G401 (cell line): Measurements from ENCODE around the gene ITGAV. TPM values are rescaled to one million over a fixed set of nuclear protein-coding genes. Genes with fewer than 3 reads are reported as not detected.

Experiments
- DNase-seq: peaks from one replicate; pipeline ENCODE4 v3.0.0-alpha.2; 2015; ENCODE audit warnings: low spot score
- in situ Hi-C: cut with HindIII; loops from 2 replicates; pipeline ENCODE4 v1.10.0; 2016; ENCODE audit warnings: low sequenced_read_pairs, mixed read lengths
- total RNA-seq: library from RNA; depleted of rRNA; stranded (reverse); fragments of >200 nt; shearing (Covaris generic); gene quantifications from 2 replicates; pipeline ENCODE4 v1.2.3, GENCODE V29; 2014

The ITGAV gene
- total RNA-seq, 1 experiment from 2014 or later: 172 TPM

- in situ Hi-C loops: no loop called here
- peak; percentile 74 for DNase-seq
Measured at GRCh38 chr2:186641807-186642321, 52.0 kb downstream of the ITGAV start.

GRCh38 chr2:186644791-186645190 lies 54.9 kb downstream of the ITGAV start:
- in situ Hi-C loops: no loop called here

GRCh38 chr2:186645999-186646398 lies 56.1 kb downstream of the ITGAV start:
- in situ Hi-C loops: no loop called here
- DNase-seq: no peak

More at GRCh38 chr2:186644791-186645190, 54.9 kb downstream of the ITGAV start:
- DNase-seq: no peak

- DNase-seq: no peak
- in situ Hi-C loops: no loop called here
Measured at GRCh38 chr2:186648130-186648529, 58.3 kb downstream of the ITGAV start.

- in situ Hi-C loops: no loop called here
- no peak for DNase-seq
Measured at GRCh38 chr2:186653511-186653910, 63.7 kb downstream of the ITGAV start.

- in situ Hi-C loops: no loop called here
- DNase-seq: no peak
Measured at GRCh38 chr2:186659383-186659782, 69.5 kb downstream of the ITGAV start.

- in situ Hi-C loops: no loop called here
- DNase-seq: no peak
Measured at GRCh38 chr2:186664385-186665043, 74.7 kb downstream of the ITGAV start.

GRCh38 chr2:186669146-186669545 lies 79.3 kb downstream of the ITGAV start:
- in situ Hi-C loops: no loop called here
- no peak for DNase-seq

GRCh38 chr2:186670831-186671230 lies 81.0 kb downstream of the ITGAV start:
- in situ Hi-C loops: no loop called here
- DNase-seq: no peak

GRCh38 chr2:186675380-186675779 lies 85.5 kb downstream of the ITGAV start:
- no peak for DNase-seq
- in situ Hi-C loops: no loop called here

GRCh38 chr2:186683341-186683740 lies 93.5 kb downstream of the ITGAV start:
- DNase-seq: no peak
- in situ Hi-C loops: no loop called here

- DNase-seq: no peak
- in situ Hi-C loops: no loop called here
Measured at GRCh38 chr2:186687807-186688211, 98.0 kb downstream of the ITGAV start.

GRCh38 chr2:186688813-186689212 lies 99.0 kb downstream of the ITGAV start:
- in situ Hi-C loops: no loop called here
- DNase-seq: no peak

GRCh38 chr2:186690786-186691185 lies 100.9 kb downstream of the ITGAV start:
- in situ Hi-C loops: no loop called here
- DNase-seq: no peak

GRCh38 chr2:186691231-186691630 lies 101.4 kb downstream of the ITGAV start:
- peak; percentile 65 for DNase-seq
- in situ Hi-C loops: no loop called here

GRCh38 chr2:186691900-186692299 lies 102.0 kb downstream of the ITGAV start:
- in situ Hi-C loops: no loop called here
- no peak for DNase-seq

- in situ Hi-C loops: no loop called here
- DNase-seq: no peak
Measured at GRCh38 chr2:186693446-186693832, 103.6 kb downstream of the ITGAV start.

- in situ Hi-C loops: no loop called here
- peak; percentile 77 for DNase-seq
Measured at GRCh38 chr2:186695081-186695756, 105.4 kb downstream of the ITGAV start.

- DNase-seq: no peak
- in situ Hi-C loops: no loop called here
Measured at GRCh38 chr2:186696290-186696689, 106.4 kb downstream of the ITGAV start.

GRCh38 chr2:186696804-186697203 lies 106.9 kb downstream of the ITGAV start:
- DNase-seq: no peak
- in situ Hi-C loops: no loop called here

- in situ Hi-C loops: no loop called here
- DNase-seq: no peak
Measured at GRCh38 chr2:186697536-186697935, 107.7 kb downstream of the ITGAV start.
